ENCODE data around the gene FOXRED2. TPM values are rescaled to one million over a fixed set of nuclear protein-coding genes. Genes with fewer than 3 reads are reported as not detected.

The FOXRED2 gene
- total RNA-seq, 6 donors from 2014 or later: 6.0 to 27.2 (median 12.9) TPM

DNA sequence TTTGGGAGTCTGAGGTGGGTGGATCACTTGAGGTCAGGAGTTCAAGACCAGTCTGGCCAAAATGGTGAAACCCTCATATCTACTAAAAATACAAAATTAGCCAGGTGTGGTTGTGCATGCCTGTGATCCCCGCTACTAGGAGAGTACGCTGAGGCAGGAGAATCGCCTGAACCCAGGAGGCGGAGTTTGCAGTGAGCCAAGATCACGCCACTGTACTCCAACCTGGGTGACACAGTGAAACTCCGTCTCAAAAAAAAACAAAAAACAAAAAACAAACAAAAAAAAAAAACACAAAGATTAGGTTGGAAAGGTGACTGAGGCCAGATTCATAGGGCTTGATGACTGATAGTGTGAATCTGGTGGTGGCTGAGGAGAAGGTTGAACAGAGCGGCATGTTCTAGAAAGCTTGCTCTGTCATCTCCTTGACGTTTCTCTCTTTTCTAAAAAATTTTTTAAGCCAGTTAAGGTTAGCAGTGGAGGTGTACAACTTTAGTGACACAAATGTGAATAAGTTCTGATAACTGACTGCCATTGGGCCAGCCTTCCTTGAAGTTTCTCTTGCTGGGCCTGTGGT lies 66.3 kb downstream of the FOXRED2 start:
- H3K36me3 ChIP-seq: no peaks in the 10 kb centered on the region
- H3K27me3 ChIP-seq: no peaks in the 10 kb centered on the region
- 88 to 96% methylated on average over 8 of the region's 8 CpGs for WGBS, 2 donors
- H3K9me3 ChIP-seq: no peaks in the 10 kb centered on the region
- TF ChIP-seq CTCF (IDR thresholded peaks at IDR 0.05) (no peak), POLR2A (IDR thresholded peaks at IDR 0.05) (no peak), POLR2AphosphoS5 (IDR thresholded peaks at IDR 0.05) (no peak), EP300 (IDR thresholded peaks at IDR 0.05) (no peak)
- DNase-seq (no peak), ATAC-seq (ENCODE audit: low FRiP score in 2 of 2) (no peak)
- no peak overlapping the region for H3K4me3 ChIP-seq
- peaks cover 7 to 24% (median 21%) of the 10 kb centered on the region in 4 donors for H3K4me1 ChIP-seq
- peak overlapping the region in 1 of 4 donors; percentile 40 for H3K27ac ChIP-seq

DNA sequence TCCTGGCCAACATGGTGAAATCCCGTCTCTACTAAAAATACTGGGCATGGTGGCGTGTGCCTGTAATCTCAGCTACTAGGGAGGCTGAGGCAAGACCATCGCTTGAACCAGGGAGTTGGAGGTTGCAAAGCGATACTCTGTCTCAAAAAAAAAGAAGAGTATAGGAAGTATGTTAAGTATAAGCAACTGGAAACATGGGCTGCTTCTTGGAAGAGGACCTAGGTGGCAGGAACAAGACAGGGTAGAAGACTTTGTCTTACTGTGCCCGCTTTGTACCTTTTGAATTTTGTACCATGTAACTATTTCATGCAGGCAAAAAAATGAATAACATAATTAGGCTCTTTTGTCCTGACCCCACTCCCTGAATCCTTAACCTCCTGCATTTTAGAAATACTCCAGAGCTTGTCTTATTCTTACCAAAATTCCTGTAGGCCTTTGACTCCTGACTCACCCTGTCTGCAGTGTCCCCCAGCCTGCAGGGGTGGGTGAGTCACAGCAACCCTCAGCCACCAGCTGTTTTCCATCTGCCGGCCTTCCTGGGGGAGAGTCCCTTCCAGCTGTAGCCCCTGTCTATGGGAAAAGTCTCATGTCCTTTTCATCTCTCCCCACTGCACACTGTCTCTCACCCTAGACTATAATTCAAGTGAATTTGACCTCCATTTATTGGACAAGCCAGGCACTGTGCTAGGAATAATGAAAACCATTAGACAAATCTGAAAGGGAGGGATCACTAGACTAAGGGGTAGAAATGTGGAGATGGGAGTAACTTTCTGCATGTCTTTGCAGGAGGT lies 67.2 kb downstream of the FOXRED2 start:
- Histone ChIP-seq H3K4me3 (no peak overlapping the region), H3K36me3 (no peaks in the 10 kb centered on the region), H3K27ac (peak overlapping the region in 2 of 4 donors; percentile 35 to 40), H3K4me1 (peaks cover 14 to 29% (median 19%) of the 10 kb centered on the region in 4 donors), H3K9me3 (no peaks in the 10 kb centered on the region), H3K27me3 (no peaks in the 10 kb centered on the region)
- DNase-seq (no peak), ATAC-seq (ENCODE audit: low FRiP score in 2 of 2) (peak; percentile 64 to 91)
- TF ChIP-seq EP300 (IDR thresholded peaks at IDR 0.05) (peak in 1 of 4 donors; percentile 6), CTCF (IDR thresholded peaks at IDR 0.05) (no peak), POLR2AphosphoS5 (IDR thresholded peaks at IDR 0.05) (peak; percentile 66 to 68), POLR2A (IDR thresholded peaks at IDR 0.05) (no peak)
- WGBS, 2 donors: 87 to 94% methylated on average over 6 of the region's 6 CpGs

Small RNAs within 50 kb of the gene (small RNA-seq; reads per million reads assigned to genes)
- 0 reads per million in 4 donors for gene RF00019

Other genes starting within 250 kb of the FOXRED2 start
- gene MYH9, start 119.1 kb downstream of the FOXRED2 start, total RNA-seq: 100 to 1,000 TPM; 486 to 925 (median 599) TPM
- 10 to 100 TPM; 30.4 to 69.5 (median 53.6) TPM for gene TXN2, start 25.4 kb downstream of the FOXRED2 start, total RNA-seq
- gene EIF3D, start 22.1 kb upstream of the FOXRED2 start, total RNA-seq: 100 to 1,000 TPM; 125 to 202 (median 142) TPM
- not detected for gene CACNG2, start 196.7 kb upstream of the FOXRED2 start, total RNA-seq